Measurements from ENCODE around the gene PITPNM2. TPM values are rescaled to one million over a fixed set of nuclear protein-coding genes. Genes with fewer than 3 reads are reported as not detected.

PITPNM2 gene
- total RNA-seq, 3 donors from 2014 or later (not counting 1 experiment from before 2014, with no cell fraction given) = 38.9 to 94.6 (median 42.5) TPM

DNA sequence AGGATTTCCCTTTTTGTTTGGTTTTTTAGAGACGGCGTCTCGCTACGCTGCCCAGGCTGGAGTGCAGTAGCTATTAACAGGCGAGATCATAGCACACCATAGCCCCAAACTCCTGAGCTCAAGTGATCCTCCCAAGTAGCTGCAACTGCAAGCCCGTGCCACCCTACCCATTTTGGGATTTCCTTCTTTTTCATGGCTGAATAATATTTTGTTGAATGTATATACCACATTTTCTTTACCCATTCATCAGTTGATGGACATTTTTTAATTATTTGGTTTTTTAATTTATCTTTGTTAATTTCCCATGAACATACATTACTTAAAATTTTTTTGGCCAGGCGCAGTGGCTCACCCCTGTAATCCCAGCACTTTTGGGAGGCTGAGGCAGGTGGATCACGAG lies 15.2 kb downstream of the PITPNM2 start:
- no peaks in the 10 kb centered on the region for H3K9me3 ChIP-seq (ENCODE audit: control insufficient read depth, insufficient read depth, low read length)
- H3K36me3 ChIP-seq (ENCODE audit: control insufficient read depth, insufficient read depth, low read length) = no peaks in the 10 kb centered on the region
- no peaks in the 10 kb centered on the region for H3K27me3 Mint-ChIP-seq (ENCODE audit: low read depth in 2 of 2)
- H3K4me3 Mint-ChIP-seq = no peak overlapping the region
- no peak for DNase-seq
- H3K4me1 ChIP-seq (ENCODE audit: control insufficient read depth, insufficient read depth, low read length) = peaks cover 27% of the 10 kb centered on the region
- peaks cover 29 to 49% of the 10 kb centered on the region in 2 donors for H3K4me1 Mint-ChIP-seq
- no peaks in the 10 kb centered on the region for H3K36me3 Mint-ChIP-seq
- TF ChIP-seq, protein P1, sequence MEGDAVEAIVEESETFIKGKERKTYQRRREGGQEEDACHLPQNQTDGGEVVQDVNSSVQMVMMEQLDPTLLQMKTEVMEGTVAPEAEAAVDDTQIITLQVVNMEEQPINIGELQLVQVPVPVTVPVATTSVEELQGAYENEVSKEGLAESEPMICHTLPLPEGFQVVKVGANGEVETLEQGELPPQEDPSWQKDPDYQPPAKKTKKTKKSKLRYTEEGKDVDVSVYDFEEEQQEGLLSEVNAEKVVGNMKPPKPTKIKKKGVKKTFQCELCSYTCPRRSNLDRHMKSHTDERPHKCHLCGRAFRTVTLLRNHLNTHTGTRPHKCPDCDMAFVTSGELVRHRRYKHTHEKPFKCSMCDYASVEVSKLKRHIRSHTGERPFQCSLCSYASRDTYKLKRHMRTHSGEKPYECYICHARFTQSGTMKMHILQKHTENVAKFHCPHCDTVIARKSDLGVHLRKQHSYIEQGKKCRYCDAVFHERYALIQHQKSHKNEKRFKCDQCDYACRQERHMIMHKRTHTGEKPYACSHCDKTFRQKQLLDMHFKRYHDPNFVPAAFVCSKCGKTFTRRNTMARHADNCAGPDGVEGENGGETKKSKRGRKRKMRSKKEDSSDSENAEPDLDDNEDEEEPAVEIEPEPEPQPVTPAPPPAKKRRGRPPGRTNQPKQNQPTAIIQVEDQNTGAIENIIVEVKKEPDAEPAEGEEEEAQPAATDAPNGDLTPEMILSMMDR (IDR thresholded peaks at IDR 0.05) = no peak
- no peak overlapping the region for H3K27ac ChIP-seq (ENCODE audit: low read length)
- H3K27me3 ChIP-seq (ENCODE audit: control insufficient read depth, insufficient read depth, low read length) = no peaks in the 10 kb centered on the region
- no peaks in the 10 kb centered on the region for H3K9me3 Mint-ChIP-seq
- intact Hi-C loops (cut with micrococcal nuclease) = no loop called here
- WGBS (ENCODE audit: insufficient coverage) = 82% methylated on average over 6 of the region's 8 CpGs
- ATAC-seq = no peak
- no peak overlapping the region for H3K27ac Mint-ChIP-seq
- no peak overlapping the region for H3K4me3 ChIP-seq (ENCODE audit: low read length)

DNA sequence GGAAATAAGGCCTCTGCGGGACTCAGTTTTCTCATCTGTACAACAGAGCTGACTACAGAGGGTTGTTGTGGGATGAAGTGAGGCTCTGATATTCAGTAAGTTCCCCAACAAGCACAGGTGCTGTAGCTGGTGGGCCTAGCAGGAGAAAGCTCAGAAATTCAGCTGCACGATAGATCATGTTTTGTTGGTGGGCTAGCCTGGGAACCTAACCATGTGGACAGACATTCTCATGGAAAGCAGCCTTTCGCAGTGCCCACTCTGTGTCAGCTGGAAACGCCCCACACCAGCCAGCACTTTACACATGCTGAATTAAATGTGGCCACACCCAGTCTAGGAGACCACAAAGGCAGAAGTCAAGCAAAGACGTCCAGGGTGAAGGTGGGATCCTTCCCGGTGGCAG lies 16.1 kb downstream of the PITPNM2 start:
- Histone ChIP-seq H3K27ac (ENCODE audit: low read length) (no peak overlapping the region), H3K36me3 (ENCODE audit: control insufficient read depth, insufficient read depth, low read length) (no peaks in the 10 kb centered on the region), H3K4me3 (ENCODE audit: low read length) (no peak overlapping the region), H3K9me3 (ENCODE audit: control insufficient read depth, insufficient read depth, low read length) (no peaks in the 10 kb centered on the region), H3K4me1 (ENCODE audit: control insufficient read depth, insufficient read depth, low read length) (peaks cover 22% of the 10 kb centered on the region), H3K27me3 (ENCODE audit: control insufficient read depth, insufficient read depth, low read length) (no peaks in the 10 kb centered on the region)
- Mint-ChIP-seq H3K4me3 (no peak overlapping the region), H3K27me3 (ENCODE audit: low read depth in 2 of 2) (no peaks in the 10 kb centered on the region), H3K9me3 (no peaks in the 10 kb centered on the region), H3K36me3 (no peaks in the 10 kb centered on the region), H3K4me1 (peaks cover 29 to 45% of the 10 kb centered on the region in 2 donors), H3K27ac (no peak overlapping the region)
- DNase-seq = no peak
- ATAC-seq = peak in 1 of 3 donors; percentile 38
- intact Hi-C loops (cut with micrococcal nuclease) = no loop called here
- WGBS (ENCODE audit: insufficient coverage) = 48% methylated on average over 6 of the region's 6 CpGs
- TF ChIP-seq, protein P1 (IDR thresholded peaks at IDR 0.05) = no peak

DNA sequence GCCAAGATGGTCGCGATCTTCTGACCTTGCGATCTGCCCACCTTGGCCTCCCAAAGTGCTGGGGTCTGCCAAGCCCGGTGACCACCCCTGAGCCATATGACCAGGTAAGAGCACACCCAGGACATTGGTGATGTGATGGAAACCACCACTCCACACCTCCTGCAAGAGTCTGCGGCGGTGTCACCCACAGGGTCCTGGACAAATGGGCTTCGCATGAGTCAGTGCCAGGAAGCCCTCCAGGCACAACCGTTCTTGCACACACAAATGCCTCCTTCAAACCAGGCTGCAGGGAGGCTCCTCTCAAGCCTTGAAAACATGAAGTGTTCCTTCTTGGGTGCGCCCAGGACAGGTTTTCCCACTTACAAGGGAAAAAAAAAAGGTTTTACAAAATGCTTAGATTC lies 16.6 kb downstream of the PITPNM2 start:
- H3K9me3 ChIP-seq (ENCODE audit: control insufficient read depth, insufficient read depth, low read length) = no peaks in the 10 kb centered on the region
- peak overlapping the region in 1 of 2 donors; percentile 31 for H3K27ac Mint-ChIP-seq
- ATAC-seq = no peak
- intact Hi-C loops (cut with micrococcal nuclease) = no loop called here
- H3K27me3 ChIP-seq (ENCODE audit: control insufficient read depth, insufficient read depth, low read length) = no peaks in the 10 kb centered on the region
- 86% methylated on average over 9 of the region's 9 CpGs for WGBS (ENCODE audit: insufficient coverage)
- TF ChIP-seq, protein P1 (IDR thresholded peaks at IDR 0.05) = no peak
- H3K4me1 ChIP-seq (ENCODE audit: control insufficient read depth, insufficient read depth, low read length) = peaks cover 22% of the 10 kb centered on the region
- no peaks in the 10 kb centered on the region for H3K9me3 Mint-ChIP-seq
- no peak overlapping the region for H3K27ac ChIP-seq (ENCODE audit: low read length)
- no peak overlapping the region for H3K4me3 Mint-ChIP-seq
- DNase-seq = no peak
- no peak overlapping the region for H3K4me3 ChIP-seq (ENCODE audit: low read length)
- no peaks in the 10 kb centered on the region for H3K36me3 ChIP-seq (ENCODE audit: control insufficient read depth, insufficient read depth, low read length)
- H3K27me3 Mint-ChIP-seq (ENCODE audit: low read depth in 2 of 2) = no peaks in the 10 kb centered on the region
- H3K36me3 Mint-ChIP-seq = no peaks in the 10 kb centered on the region
- H3K4me1 Mint-ChIP-seq = peaks cover 29 to 40% of the 10 kb centered on the region in 2 donors

DNA sequence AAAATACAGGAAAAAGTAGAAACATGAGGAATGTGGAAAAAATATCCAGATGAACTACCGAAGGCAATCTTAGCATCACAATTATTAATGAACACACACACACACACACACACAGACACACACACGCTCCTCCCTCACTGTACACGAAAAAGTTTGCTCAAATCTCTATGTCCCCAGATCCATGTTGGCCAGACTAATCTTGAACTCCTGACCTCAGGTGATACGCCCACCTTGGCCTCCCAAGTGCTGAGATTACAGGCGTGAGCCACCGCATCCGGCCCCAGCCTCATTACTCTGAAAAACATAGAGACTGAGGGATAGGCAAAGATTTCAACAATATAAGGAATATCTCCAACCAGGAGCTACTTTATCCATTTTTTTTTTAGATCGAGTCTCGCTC lies 17.2 kb downstream of the PITPNM2 start:
- peaks cover 29 to 39% of the 10 kb centered on the region in 2 donors for H3K4me1 Mint-ChIP-seq
- Histone ChIP-seq H3K4me1 (ENCODE audit: control insufficient read depth, insufficient read depth, low read length) (peaks cover 22% of the 10 kb centered on the region), H3K36me3 (ENCODE audit: control insufficient read depth, insufficient read depth, low read length) (no peaks in the 10 kb centered on the region), H3K27me3 (ENCODE audit: control insufficient read depth, insufficient read depth, low read length) (no peaks in the 10 kb centered on the region), H3K9me3 (ENCODE audit: control insufficient read depth, insufficient read depth, low read length) (no peaks in the 10 kb centered on the region), H3K4me3 (ENCODE audit: low read length) (no peak overlapping the region), H3K27ac (ENCODE audit: low read length) (no peak overlapping the region)
- no peak for ATAC-seq
- H3K36me3 Mint-ChIP-seq = no peaks in the 10 kb centered on the region
- no peak for DNase-seq
- no peaks in the 10 kb centered on the region for H3K27me3 Mint-ChIP-seq (ENCODE audit: low read depth in 2 of 2)
- TF ChIP-seq, protein P1 (IDR thresholded peaks at IDR 0.05) = no peak
- WGBS (ENCODE audit: insufficient coverage) = 92% methylated on average over 9 of the region's 9 CpGs
- no peaks in the 10 kb centered on the region for H3K9me3 Mint-ChIP-seq
- intact Hi-C loops (cut with micrococcal nuclease) = no loop called here
- peak overlapping the region in 1 of 2 donors; percentile 31 for H3K27ac Mint-ChIP-seq
- no peak overlapping the region for H3K4me3 Mint-ChIP-seq
